ENCODE measurements around the gene NDUFB6. TPM values are rescaled to one million over a fixed set of nuclear protein-coding genes. Genes with fewer than 3 reads are reported as not detected.

NDUFB6 gene
- total and polyA plus RNA-seq, 11 donors: 74.6 to 209 (median 125) TPM

- no peaks in the 10 kb centered on the region for H3K27me3 ChIP-seq
- H3K4me3 ChIP-seq: no peak overlapping the region
- WGBS, 4 donors: 93 to 97% (median 94%) methylated on average over 1 of the region's 1 CpG
- no peak for DNase-seq
- intact Hi-C loops (cut with DNase I): loop anchor here in 1 of 10 donors (10.0 kb wide), 1 partner anchor 61 kb away; no protein-coding TSS in a partner anchor
- ATAC-seq: no peak
- TF ChIP-seq POLR2A (IDR thresholded peaks at IDR 0.05) (no peak), CTCF (IDR thresholded peaks at IDR 0.05) (no peak)
- H3K4me1 ChIP-seq: peaks cover 0 to 24% (median 12%) of the 10 kb centered on the region in 12 donors
- no peaks in the 10 kb centered on the region for H3K9me3 ChIP-seq
- H3K36me3 ChIP-seq: peaks cover 0 to 48% (median 26%) of the 10 kb centered on the region in 9 donors
- H3K27ac ChIP-seq: no peak overlapping the region
Observed at GRCh38 chr9:32545884-32546283, 27.1 kb downstream of the NDUFB6 start.

DNA sequence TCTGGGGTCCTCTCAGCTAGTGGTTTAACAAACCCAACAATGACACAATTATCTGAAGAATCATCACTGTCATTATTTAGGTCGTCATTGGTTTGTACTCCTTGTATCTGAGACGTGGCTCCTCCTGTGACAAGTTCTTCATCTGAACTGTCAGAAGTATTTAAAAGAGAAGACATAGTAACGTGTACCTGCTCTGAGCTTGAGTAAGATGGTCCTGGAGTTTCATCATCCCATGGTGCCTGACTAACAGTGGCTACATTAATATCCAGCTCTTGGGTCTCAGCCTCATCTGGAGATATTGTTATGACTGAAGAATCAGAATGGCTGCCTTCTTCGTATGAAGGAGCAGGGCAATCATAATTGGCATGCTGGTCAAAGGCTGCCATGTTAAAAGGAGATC lies 29.9 kb downstream of the NDUFB6 start:
- 93 to 96% (median 95%) methylated on average over 4 of the region's 4 CpGs for WGBS, 4 donors
- no peak for ATAC-seq

GRCh38 chr9:32533816-32534215 lies 39.1 kb downstream of the NDUFB6 start:
- H3K27ac ChIP-seq: no peak overlapping the region
- 95 to 97% (median 97%) methylated on average over 4 of the region's 4 CpGs for WGBS, 4 donors
- peaks cover 0 to 10% (median 0%) of the 10 kb centered on the region in 12 donors for H3K9me3 ChIP-seq
- peaks cover 0 to 10% (median 0%) of the 10 kb centered on the region in 9 donors for H3K36me3 ChIP-seq
- intact Hi-C loops (cut with DNase I): no loop called here
- TF ChIP-seq POLR2A (IDR thresholded peaks at IDR 0.05): no peak
- no peak for TF ChIP-seq CTCF (IDR thresholded peaks at IDR 0.05)
- DNase-seq (no peak), ATAC-seq (no peak)
- no peaks in the 10 kb centered on the region for H3K4me1 ChIP-seq
- no peak overlapping the region for H3K4me3 ChIP-seq
- H3K27me3 ChIP-seq: no peaks in the 10 kb centered on the region

More for the DNA sequence above, 29.9 kb downstream of the NDUFB6 start:
- peaks cover 0 to 67% (median 32%) of the 10 kb centered on the region in 9 donors for H3K36me3 ChIP-seq
- H3K27me3 ChIP-seq: no peaks in the 10 kb centered on the region
- no peak for TF ChIP-seq CTCF (IDR thresholded peaks at IDR 0.05)
- no peak for TF ChIP-seq POLR2A (IDR thresholded peaks at IDR 0.05)
- no peak overlapping the region for H3K27ac ChIP-seq
- no peak for DNase-seq
- intact Hi-C loops (cut with DNase I): loop anchor here in 1 of 10 donors (10.0 kb wide), 1 partner anchor 58 kb away; no protein-coding TSS in a partner anchor
- no peaks in the 10 kb centered on the region for H3K9me3 ChIP-seq
- H3K4me3 ChIP-seq: no peak overlapping the region
- H3K4me1 ChIP-seq: peaks cover 0 to 8% (median 0%) of the 10 kb centered on the region in 12 donors

DNA sequence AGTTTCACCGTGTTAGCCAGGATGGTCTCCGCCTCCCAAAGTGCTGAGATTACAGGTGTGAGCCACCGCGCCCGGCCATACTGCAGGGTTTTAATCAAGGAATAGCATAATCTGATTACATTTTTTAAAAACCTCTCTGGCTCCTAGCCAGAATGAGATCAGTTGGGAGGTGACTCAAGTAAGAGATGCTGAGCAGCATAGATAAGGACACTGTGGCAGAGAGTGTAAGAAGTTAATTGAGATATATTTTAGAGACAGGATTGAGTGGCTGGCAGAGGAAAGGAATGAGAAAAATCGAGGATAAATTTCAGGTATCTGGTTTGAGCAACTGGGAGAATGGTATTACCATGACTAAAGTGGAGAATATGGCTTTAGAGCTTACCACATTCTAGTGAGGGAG lies 39.6 kb downstream of the NDUFB6 start:
- ATAC-seq (no peak), DNase-seq (no peak)
- intact Hi-C loops (cut with DNase I): no loop called here

More for the DNA sequence above, 39.6 kb downstream of the NDUFB6 start:
- Histone ChIP-seq H3K9me3 (peaks cover 0 to 10% (median 0%) of the 10 kb centered on the region in 12 donors), H3K4me1 (no peaks in the 10 kb centered on the region), H3K27ac (no peak overlapping the region), H3K36me3 (peaks cover 0 to 10% (median 0%) of the 10 kb centered on the region in 9 donors), H3K27me3 (no peaks in the 10 kb centered on the region), H3K4me3 (no peak overlapping the region)
- WGBS, 4 donors: 96 to 98% (median 97%) methylated on average over 6 of the region's 6 CpGs
- TF ChIP-seq CTCF (IDR thresholded peaks at IDR 0.05) (no peak), POLR2A (IDR thresholded peaks at IDR 0.05) (no peak)
